GM12878 (cell line): ENCODE data around the gene LPGAT1. TPM values are rescaled to one million over a fixed set of nuclear protein-coding genes. Genes with fewer than 3 reads are reported as not detected.

Source experiments
- BHLHE40 ChIP-seq, 2 experiments: fragments of 450-650 bp in 1 of 2; IDR thresholded peaks; 2 replicates each; pipeline ENCODE4 v1.6.1; 2011 to 2017; ENCODE audit warnings: low read depth in 2 of 2, borderline replicate concordance in 1 of 2, improper control_type of control experiment in 1 of 2, low read length in 1 of 2, mild to moderate bottlenecking in 1 of 2
- BMI1 ChIP-seq: fragments of 450-650 bp; IDR thresholded peaks from 2 replicates; pipeline ENCODE4 v1.6.1; 2016; ENCODE audit warnings: mild to moderate bottlenecking, moderate library complexity, borderline replicate concordance
- CEBPB ChIP-seq, 2 experiments: fragments of 150-350 bp in 1 of 2; IDR thresholded peaks; 2 replicates each; pipeline ENCODE4 v1.6.1; 2012 to 2014; ENCODE audit warnings: low read depth in 2 of 2, low read length in 2 of 2, borderline replicate concordance in 1 of 2, inconsistent platforms in 1 of 2
- DPF2 ChIP-seq: fragments of 450-650 bp; IDR thresholded peaks from 2 replicates; pipeline ENCODE4 v1.6.1; 2017; ENCODE audit warnings: mild to moderate bottlenecking
- EGR1 ChIP-seq, 2 experiments: IDR thresholded peaks; 1 replicate in 1 of 2; 2 replicates in 1 of 2; pipeline ENCODE4 v1.6.1; 2011 to 2012; ENCODE audit warnings: low read depth in 2 of 2, low read length in 2 of 2, borderline replicate concordance in 1 of 2, mild to moderate bottlenecking in 1 of 2, moderate library complexity in 1 of 2
- ESRRA ChIP-seq: IDR thresholded peaks from 2 replicates; pipeline ENCODE4 v1.6.1; 2012; ENCODE audit warnings: mild to moderate bottlenecking, low read length, improper control_type of control experiment
- ETV6 ChIP-seq, 2 experiments: fragments of 450-650 bp in 1 of 2; IDR thresholded peaks in 1 of 2; conservative IDR thresholded peaks in 1 of 2; 2 replicates each; pipeline ENCODE4 v1.6.1; 2014; ENCODE audit warnings: antibody characterized with exemption in 1 of 2, borderline replicate concordance in 1 of 2, low read depth in 1 of 2, mild to moderate bottlenecking in 1 of 2, moderate library complexity in 1 of 2
- HDAC6 ChIP-seq: fragments of 200-600 bp; sonication (generic); IDR thresholded peaks from one replicate; pipeline ENCODE4 v1.8.0; 2017; ENCODE audit warnings: antibody characterized with exemption; ENCODE audit not compliant: unreplicated experiment
- MXI1 ChIP-seq: fragments of 150-350 bp; IDR thresholded peaks from 2 replicates; pipeline ENCODE4 v1.6.1; 2011; ENCODE audit warnings: low read depth, mild to moderate bottlenecking, inconsistent platforms, low read length, improper control_type of control experiment
- NFYB ChIP-seq: IDR thresholded peaks from 2 replicates; pipeline ENCODE4 v1.6.1; 2011; ENCODE audit warnings: low read depth, mild to moderate bottlenecking, low read length, improper control_type of control experiment, moderate library complexity; ENCODE audit not compliant: insufficient read depth
- POLR2AphosphoS2 ChIP-seq: IDR thresholded peaks from 2 replicates; pipeline ENCODE4 v1.6.1; 2011; ENCODE audit warnings: low read depth, mild to moderate bottlenecking, low read length, improper control_type of control experiment, moderate library complexity
- RCOR1 ChIP-seq: conservative IDR thresholded peaks from 2 replicates; pipeline ENCODE4 v1.6.1; 2012; ENCODE audit warnings: low read depth, low read length, improper control_type of control experiment
- RUNX3 ChIP-seq: IDR thresholded peaks from 2 replicates; pipeline ENCODE4 v1.6.1; 2012; ENCODE audit warnings: low read length, inconsistent platforms
- SP1 ChIP-seq: IDR thresholded peaks from one replicate; pipeline ENCODE4 v1.6.1; 2011; ENCODE audit warnings: low read depth, low read length
- TAF1 ChIP-seq: IDR thresholded peaks from 2 replicates; pipeline ENCODE4 v1.6.1; 2011; ENCODE audit warnings: mild to moderate bottlenecking, low read depth, low read length, borderline replicate concordance
- WRNIP1 ChIP-seq: IDR thresholded peaks from 2 replicates; pipeline ENCODE4 v1.6.1; 2011; ENCODE audit warnings: low read depth, low read length, improper control_type of control experiment, borderline replicate concordance
- ZNF622 ChIP-seq: fragments of 450-650 bp; IDR thresholded peaks from 2 replicates; pipeline ENCODE4 v1.6.1; 2017; ENCODE audit warnings: mild to moderate bottlenecking, inconsistent platforms
- polyA plus RNA-seq, 11 experiments: library from polyadenylated mRNA; depleted of rRNA in 4 of 11; unstranded in 6 of 11; stranded (reverse) in 5 of 11; fragments of >200 nt; fragmentation: Nextera tagmentation in 4 of 11; fragmentation: Illumina TruSeq in 1 of 11; extraction: Ambion mirVana in 4 of 11; extraction: Trizol in 1 of 11; gene quantifications; 1 replicate in 1 of 11; 2 replicates in 10 of 11; pipeline versions ENCODE4 v1.2.1 to v1.2.3, GENCODE V29; 2011 to 2016; ENCODE audit warnings: inconsistent platforms in 2 of 11, missing spikeins in 2 of 11, low read depth in 1 of 11
- total RNA-seq, 4 experiments: library from RNA; depleted of rRNA in 3 of 4; stranded (reverse); fragments of >200 nt in 3 of 4; fragmentation: Illumina TruSeq in 1 of 4; extraction: Trizol in 1 of 4; gene quantifications; 2 replicates each; pipeline versions ENCODE4 v1.2.1 to v1.2.3, GENCODE V29; 2013 to 2021
- TF ChIP-seq, protein P1 (sequence below): fragments of 450-650 bp; IDR thresholded peaks from 2 replicates; pipeline ENCODE4 v1.6.1; 2017; ENCODE audit warnings: mild to moderate bottlenecking, moderate library complexity
- TF ChIP-seq, protein P2 (sequence below): fragments of 450-650 bp; IDR thresholded peaks from 2 replicates; pipeline ENCODE4 v1.6.1; 2017; ENCODE audit warnings: mild to moderate bottlenecking
- TF ChIP-seq, protein P3 (sequence below): IDR thresholded peaks from 2 replicates; pipeline ENCODE4 v1.6.1; 2012; ENCODE audit warnings: low read length, inconsistent platforms
- TF ChIP-seq, protein P4 (sequence below): IDR thresholded peaks from 2 replicates; pipeline ENCODE4 v1.6.1; 2012; ENCODE audit warnings: low read depth, low read length, improper control_type of control experiment

The LPGAT1 gene
- total and polyA plus RNA-seq, 10 of the 15 experiments (the other 5 are each of a cell fraction or from before 2014, with no cell fraction given): 5.8 to 40.6 (median 19.2) TPM

DNA sequence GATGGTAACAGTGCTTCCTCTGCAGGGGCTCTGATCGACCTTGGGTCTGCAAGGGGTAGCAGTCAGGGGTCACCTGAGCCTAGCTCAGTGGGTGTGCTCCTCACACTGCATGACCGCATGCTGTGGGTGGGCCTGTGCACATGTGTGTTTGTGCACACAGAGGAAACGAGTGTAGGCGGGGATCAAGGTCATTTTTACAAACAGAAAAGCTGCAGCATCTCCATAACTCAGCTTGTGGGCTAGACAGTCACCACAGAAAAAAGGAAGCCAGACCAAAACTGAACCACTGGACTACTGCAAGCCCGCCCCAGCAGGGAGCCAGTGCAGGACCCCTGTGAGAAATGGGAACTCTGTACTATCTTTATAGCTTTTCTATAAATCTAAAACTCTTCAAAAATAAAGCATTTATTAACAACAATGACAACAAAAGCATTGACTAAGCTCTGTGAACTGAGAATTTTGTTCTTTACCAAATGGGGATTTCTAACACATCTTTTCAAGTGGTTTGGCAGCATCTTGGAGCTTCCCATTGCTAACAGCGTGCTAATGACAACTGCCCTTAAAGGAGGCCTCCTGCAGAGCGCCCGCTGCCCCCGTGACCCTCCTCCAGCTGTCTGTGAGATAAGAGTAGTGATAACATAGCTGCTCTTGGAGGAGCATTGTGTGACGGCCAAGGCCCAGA lies 135.3 kb downstream of the LPGAT1 start (continued):
- TF ChIP-seq BMI1: no peak; the same call in 1 of the 2 replicates
- TF ChIP-seq, protein P1, sequence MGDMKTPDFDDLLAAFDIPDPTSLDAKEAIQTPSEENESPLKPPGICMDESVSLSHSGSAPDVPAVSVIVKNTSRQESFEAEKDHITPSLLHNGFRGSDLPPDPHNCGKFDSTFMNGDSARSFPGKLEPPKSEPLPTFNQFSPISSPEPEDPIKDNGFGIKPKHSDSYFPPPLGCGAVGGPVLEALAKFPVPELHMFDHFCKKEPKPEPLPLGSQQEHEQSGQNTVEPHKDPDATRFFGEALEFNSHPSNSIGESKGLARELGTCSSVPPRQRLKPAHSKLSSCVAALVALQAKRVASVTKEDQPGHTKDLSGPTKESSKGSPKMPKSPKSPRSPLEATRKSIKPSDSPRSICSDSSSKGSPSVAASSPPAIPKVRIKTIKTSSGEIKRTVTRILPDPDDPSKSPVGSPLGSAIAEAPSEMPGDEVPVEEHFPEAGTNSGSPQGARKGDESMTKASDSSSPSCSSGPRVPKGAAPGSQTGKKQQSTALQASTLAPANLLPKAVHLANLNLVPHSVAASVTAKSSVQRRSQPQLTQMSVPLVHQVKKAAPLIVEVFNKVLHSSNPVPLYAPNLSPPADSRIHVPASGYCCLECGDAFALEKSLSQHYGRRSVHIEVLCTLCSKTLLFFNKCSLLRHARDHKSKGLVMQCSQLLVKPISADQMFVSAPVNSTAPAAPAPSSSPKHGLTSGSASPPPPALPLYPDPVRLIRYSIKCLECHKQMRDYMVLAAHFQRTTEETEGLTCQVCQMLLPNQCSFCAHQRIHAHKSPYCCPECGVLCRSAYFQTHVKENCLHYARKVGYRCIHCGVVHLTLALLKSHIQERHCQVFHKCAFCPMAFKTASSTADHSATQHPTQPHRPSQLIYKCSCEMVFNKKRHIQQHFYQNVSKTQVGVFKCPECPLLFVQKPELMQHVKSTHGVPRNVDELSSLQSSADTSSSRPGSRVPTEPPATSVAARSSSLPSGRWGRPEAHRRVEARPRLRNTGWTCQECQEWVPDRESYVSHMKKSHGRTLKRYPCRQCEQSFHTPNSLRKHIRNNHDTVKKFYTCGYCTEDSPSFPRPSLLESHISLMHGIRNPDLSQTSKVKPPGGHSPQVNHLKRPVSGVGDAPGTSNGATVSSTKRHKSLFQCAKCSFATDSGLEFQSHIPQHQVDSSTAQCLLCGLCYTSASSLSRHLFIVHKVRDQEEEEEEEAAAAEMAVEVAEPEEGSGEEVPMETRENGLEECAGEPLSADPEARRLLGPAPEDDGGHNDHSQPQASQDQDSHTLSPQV: no peak
- TF ChIP-seq, protein P2, sequence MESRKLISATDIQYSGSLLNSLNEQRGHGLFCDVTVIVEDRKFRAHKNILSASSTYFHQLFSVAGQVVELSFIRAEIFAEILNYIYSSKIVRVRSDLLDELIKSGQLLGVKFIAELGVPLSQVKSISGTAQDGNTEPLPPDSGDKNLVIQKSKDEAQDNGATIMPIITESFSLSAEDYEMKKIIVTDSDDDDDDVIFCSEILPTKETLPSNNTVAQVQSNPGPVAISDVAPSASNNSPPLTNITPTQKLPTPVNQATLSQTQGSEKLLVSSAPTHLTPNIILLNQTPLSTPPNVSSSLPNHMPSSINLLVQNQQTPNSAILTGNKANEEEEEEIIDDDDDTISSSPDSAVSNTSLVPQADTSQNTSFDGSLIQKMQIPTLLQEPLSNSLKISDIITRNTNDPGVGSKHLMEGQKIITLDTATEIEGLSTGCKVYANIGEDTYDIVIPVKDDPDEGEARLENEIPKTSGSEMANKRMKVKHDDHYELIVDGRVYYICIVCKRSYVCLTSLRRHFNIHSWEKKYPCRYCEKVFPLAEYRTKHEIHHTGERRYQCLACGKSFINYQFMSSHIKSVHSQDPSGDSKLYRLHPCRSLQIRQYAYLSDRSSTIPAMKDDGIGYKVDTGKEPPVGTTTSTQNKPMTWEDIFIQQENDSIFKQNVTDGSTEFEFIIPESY: no peak
- 0 out of 2 replicates have a peak, but pooled peaks have one; percentile 62 for TF ChIP-seq RCOR1
- TF ChIP-seq DPF2: peak; percentile 90
- no peak for TF ChIP-seq HDAC6
- no peak for TF ChIP-seq NFYB
- TF ChIP-seq TAF1: 0 out of 2 replicates have a peak, but pooled peaks have one; percentile 19
- peak in 1 of 2 experiments; percentile 69; a peak in 2 of 3 replicates for TF ChIP-seq EGR1 (IDR thresholded peaks at IDR 0.05; ENCODE audit: borderline replicate concordance in 1 of 2, low read depth in 2 of 2, low read length in 2 of 2)
- TF ChIP-seq ESRRA: peak; percentile 25; the same call in 1 of the 2 replicates
- no peak for TF ChIP-seq ZNF622
- TF ChIP-seq WRNIP1: no peak
- peak; percentile 99 for TF ChIP-seq RUNX3
- TF ChIP-seq CEBPB (IDR thresholded peaks at IDR 0.05; ENCODE audit: borderline replicate concordance in 1 of 2, low read depth in 2 of 2, low read length in 2 of 2): no peak
- peak in 1 of 2 experiments; percentile 83; a peak in 2 of 4 replicates for TF ChIP-seq ETV6 (conservative IDR thresholded peaks at IDR 0.05 in 1 of 2, IDR thresholded peaks at IDR 0.05 in 1 of 2; ENCODE audit: borderline replicate concordance in 1 of 2, low read depth in 1 of 2)
- TF ChIP-seq, protein P3, sequence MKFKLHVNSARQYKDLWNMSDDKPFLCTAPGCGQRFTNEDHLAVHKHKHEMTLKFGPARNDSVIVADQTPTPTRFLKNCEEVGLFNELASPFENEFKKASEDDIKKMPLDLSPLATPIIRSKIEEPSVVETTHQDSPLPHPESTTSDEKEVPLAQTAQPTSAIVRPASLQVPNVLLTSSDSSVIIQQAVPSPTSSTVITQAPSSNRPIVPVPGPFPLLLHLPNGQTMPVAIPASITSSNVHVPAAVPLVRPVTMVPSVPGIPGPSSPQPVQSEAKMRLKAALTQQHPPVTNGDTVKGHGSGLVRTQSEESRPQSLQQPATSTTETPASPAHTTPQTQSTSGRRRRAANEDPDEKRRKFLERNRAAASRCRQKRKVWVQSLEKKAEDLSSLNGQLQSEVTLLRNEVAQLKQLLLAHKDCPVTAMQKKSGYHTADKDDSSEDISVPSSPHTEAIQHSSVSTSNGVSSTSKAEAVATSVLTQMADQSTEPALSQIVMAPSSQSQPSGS: peak; percentile 83
- TF ChIP-seq, protein P4, sequence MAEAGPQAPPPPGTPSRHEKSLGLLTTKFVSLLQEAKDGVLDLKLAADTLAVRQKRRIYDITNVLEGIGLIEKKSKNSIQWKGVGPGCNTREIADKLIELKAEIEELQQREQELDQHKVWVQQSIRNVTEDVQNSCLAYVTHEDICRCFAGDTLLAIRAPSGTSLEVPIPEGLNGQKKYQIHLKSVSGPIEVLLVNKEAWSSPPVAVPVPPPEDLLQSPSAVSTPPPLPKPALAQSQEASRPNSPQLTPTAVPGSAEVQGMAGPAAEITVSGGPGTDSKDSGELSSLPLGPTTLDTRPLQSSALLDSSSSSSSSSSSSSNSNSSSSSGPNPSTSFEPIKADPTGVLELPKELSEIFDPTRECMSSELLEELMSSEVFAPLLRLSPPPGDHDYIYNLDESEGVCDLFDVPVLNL: no peak
- TF ChIP-seq SP1: peak; percentile 46
- no peak for TF ChIP-seq POLR2AphosphoS2
- peak; percentile 92 to 94 for TF ChIP-seq BHLHE40 (IDR thresholded peaks at IDR 0.05; ENCODE audit: borderline replicate concordance in 1 of 2, low read depth in 2 of 2, low read length in 1 of 2)
- TF ChIP-seq MXI1: peak; percentile 43
